ENCODE results near the gene PERP. TPM values are rescaled to one million over a fixed set of nuclear protein-coding genes. Genes with fewer than 3 reads are reported as not detected.

PERP gene
- polyA plus RNA-seq, 2 of the 4 experiments (the other 2 are of a cell fraction) = 48.3 to 67.2 TPM

DNA sequence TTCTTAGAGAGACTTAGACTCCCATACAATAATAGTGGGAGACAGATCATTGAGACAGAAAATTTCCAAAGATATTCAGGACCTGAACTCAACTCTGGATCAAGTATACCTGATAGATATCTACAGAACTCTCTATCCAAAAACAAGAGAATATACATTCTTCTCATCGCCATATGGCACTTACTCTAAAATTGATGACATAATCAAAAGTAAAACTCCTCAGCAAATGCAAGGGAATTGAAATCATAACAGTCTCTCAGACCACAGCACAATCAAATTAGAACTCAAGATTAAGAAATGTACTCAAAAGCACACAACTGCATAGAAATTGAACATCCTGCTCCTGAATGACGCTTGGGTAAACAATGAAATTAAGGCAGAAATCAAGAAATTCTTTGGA is 28.7 kb downstream of the PERP start:
- ChIA-PET POLR2A (no interaction called here), CTCF (no interaction called here)
- 75% methylated on average over 2 of the region's 2 CpGs for WGBS (ENCODE audit: missing lambda C conversion rate)
- TF ChIP-seq CEBPB (IDR thresholded peaks at IDR 0.05) (no peak), MAFK (IDR thresholded peaks at IDR 0.05; ENCODE audit: partially characterized antibody) (peak; percentile 51)
- FAIRE-seq = no peak
- Histone ChIP-seq H3K4me3 (no peak overlapping the region), H3K4me2 (no peak overlapping the region), H3K27ac (no peak overlapping the region), H3K9me3 (0 out of 3 replicates have a peak, but pooled peaks cover 5% of the 10 kb centered on the region), H3K4me1 (no peaks in the 10 kb centered on the region)
- DNase-seq (ENCODE audit: low read depth in 1 of 2, low spot score in 1 of 2) = no peak
- no peak for ATAC-seq

DNA sequence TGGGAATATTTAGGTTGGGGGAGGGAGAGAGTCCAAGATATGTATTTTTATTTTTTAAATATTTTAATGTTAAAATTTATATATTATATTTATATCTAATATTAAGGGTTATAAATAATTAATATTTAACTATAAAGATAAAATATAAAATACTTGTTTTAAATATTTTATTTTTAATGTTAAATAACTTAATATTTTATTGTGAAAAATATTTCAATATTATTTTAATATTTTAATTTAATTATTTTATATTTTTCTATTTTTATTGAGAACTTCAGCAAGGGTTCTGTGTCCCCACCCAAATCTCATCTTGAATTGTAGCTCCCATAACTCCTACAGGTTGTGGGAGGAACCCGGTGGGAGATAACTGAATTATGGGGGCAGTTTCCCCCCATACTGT is 34.0 kb downstream of the PERP start:
- 0 out of 3 replicates have a peak, but pooled peaks cover 2% of the 10 kb centered on the region for H3K9me3 ChIP-seq
- TF ChIP-seq HOXB5 (CRISPR knock-in tag; IDR thresholded peaks at IDR 0.05) = no peak
- TF ChIP-seq CEBPB (IDR thresholded peaks at IDR 0.05) = no peak
- no peak for FAIRE-seq
- no peaks in the 10 kb centered on the region for H3K4me1 ChIP-seq
- WGBS (ENCODE audit: missing lambda C conversion rate) = 25% methylated on average over 1 of the region's 1 CpG
- H3K4me2 ChIP-seq = no peak overlapping the region
- ATAC-seq = no peak
- DNase-seq (ENCODE audit: low read depth in 1 of 2, low spot score in 1 of 2) = no peak
- CTCF ChIA-PET = interaction anchor here (2.1 kb wide), 1 partner anchor 66 kb away, joined by 6 read pairs; no protein-coding TSS in a partner anchor
- no peak overlapping the region for H3K4me3 ChIP-seq
- POLR2A ChIA-PET = no interaction called here
- H3K27ac ChIP-seq = no peak overlapping the region

DNA sequence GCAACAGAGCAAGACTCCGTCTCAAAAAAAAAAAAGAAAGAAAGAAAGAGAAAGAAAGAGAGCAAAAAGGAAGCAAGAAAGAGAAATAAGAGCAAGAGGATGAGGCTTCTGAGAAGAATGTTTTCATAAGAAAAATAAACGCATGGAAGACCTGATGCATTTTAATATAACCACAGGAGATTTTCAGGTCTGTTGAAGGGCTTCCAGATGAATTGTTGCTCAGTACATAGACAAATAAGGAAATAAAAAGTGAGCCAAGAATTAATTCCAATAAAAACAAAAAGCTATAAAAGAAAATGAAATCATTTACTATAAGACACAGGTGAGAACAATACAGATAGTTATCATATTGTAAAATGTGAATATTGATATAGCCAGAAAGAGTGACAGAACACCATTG is 43.5 kb downstream of the PERP start:
- Histone ChIP-seq H3K4me2 (no peak overlapping the region), H3K9me3 (no peaks in the 10 kb centered on the region), H3K27ac (no peak overlapping the region), H3K4me3 (no peak overlapping the region), H3K4me1 (no peaks in the 10 kb centered on the region)
- CTCF ChIA-PET = interaction anchor here (0.6 to 1.4 kb wide), 3 partner anchors 10 to 254 kb away, joined by 3 to 4 read pairs (median 3); no protein-coding TSS in a partner anchor
- WGBS (ENCODE audit: missing lambda C conversion rate) = 76% methylated on average over 1 of the region's 2 CpGs
- POLR2A ChIA-PET = no interaction called here
- no peak for TF ChIP-seq KDM1A (IDR thresholded peaks at IDR 0.05; ENCODE audit: low read depth)
- TF ChIP-seq RCOR1 (IDR thresholded peaks at IDR 0.05; ENCODE audit: low read depth, low read length) = no peak
- TF ChIP-seq RARB (CRISPR knock-in tag; IDR thresholded peaks at IDR 0.05) = no peak
- no peak for DNase-seq (ENCODE audit: low read depth in 1 of 2, low spot score in 1 of 2)
- no peak for ATAC-seq
- FAIRE-seq = no peak

DNA sequence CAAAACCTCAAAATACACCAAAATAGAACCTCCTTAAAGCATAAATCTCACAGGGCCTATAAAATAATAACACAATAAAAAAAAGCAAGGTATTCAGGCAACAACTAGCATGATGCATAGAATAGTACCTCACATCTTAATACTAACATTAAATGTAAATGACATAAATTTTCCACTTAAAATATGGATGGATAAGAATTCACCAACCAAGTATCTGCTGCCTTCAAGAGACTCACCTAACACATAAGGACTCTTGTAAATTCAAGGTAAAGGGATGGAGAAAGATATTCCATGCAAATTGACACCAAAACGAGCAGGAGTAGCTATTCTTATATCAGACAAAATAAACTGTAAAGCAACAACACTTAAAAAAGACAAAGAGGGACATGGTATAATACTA is 52.2 kb downstream of the PERP start:
- no peak overlapping the region for H3K4me3 ChIP-seq
- 4% methylated on average over 1 of the region's 1 CpG for WGBS (ENCODE audit: missing lambda C conversion rate)
- ChIA-PET CTCF (no interaction called here), POLR2A (no interaction called here)
- H3K4me1 ChIP-seq = no peaks in the 10 kb centered on the region
- FAIRE-seq (no peak), DNase-seq (ENCODE audit: low read depth in 1 of 2, low spot score in 1 of 2) (no peak), ATAC-seq (no peak)
- H3K27ac ChIP-seq = no peak overlapping the region
- no peaks in the 10 kb centered on the region; the same call in 2 of the 3 replicates for H3K9me3 ChIP-seq
- no peak overlapping the region for H3K4me2 ChIP-seq
- TF ChIP-seq POLR2A (IDR thresholded peaks at IDR 0.05; ENCODE audit: low read length) (no peak), BHLHE40 (IDR thresholded peaks at IDR 0.05; ENCODE audit: low read depth, low read length) (no peak), TP53 (CRISPR knock-in tag; IDR thresholded peaks at IDR 0.05) (no peak), KDM5A (IDR thresholded peaks at IDR 0.05) (no peak), NR3C1 (IDR thresholded peaks at IDR 0.05) (no peak), PBX3 (IDR thresholded peaks at IDR 0.05) (no peak), EHF (CRISPR knock-in tag; IDR thresholded peaks at IDR 0.05) (no peak), JUN (IDR thresholded peaks at IDR 0.05) (no peak)
- TF ChIP-seq, protein P1, sequence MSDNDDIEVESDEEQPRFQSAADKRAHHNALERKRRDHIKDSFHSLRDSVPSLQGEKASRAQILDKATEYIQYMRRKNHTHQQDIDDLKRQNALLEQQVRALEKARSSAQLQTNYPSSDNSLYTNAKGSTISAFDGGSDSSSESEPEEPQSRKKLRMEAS (IDR thresholded peaks at IDR 0.05) = no peak

DNA sequence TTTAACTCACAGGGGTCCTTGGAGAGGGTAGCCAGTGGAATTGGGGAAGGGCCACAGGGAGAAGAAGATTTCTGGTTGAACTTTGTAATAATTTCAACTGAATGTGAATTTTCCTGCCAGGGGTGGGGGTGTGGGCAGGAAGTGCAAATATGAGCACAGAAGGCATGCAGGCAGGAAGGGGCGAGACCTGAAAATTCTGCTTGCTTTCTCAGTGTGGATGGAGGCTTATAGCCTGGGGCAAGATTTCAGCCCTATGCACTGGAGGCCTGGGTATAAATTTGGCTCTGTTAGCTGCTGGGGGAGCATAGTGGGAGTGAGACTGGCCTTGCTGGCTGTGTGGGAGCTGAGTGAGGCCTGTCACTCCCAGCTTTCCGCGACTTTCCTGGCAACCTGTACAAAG is 54.4 kb downstream of the PERP start:
- FAIRE-seq = no peak
- Histone ChIP-seq H3K4me2 (no peak overlapping the region), H3K9me3 (no peaks in the 10 kb centered on the region; the same call in 2 of the 3 replicates), H3K4me1 (no peaks in the 10 kb centered on the region), H3K4me3 (no peak overlapping the region), H3K27ac (no peak overlapping the region)
- no peak for DNase-seq (ENCODE audit: low read depth in 1 of 2, low spot score in 1 of 2)
- ATAC-seq = no peak
- TF ChIP-seq HOXB13 (CRISPR knock-in tag; IDR thresholded peaks at IDR 0.05; ENCODE audit: low read depth) = no peak
- no peak for TF ChIP-seq SREBF2 (IDR thresholded peaks at IDR 0.05)
- TF ChIP-seq JUNB (IDR thresholded peaks at IDR 0.05) = no peak
- ChIA-PET POLR2A (no interaction called here), CTCF (no interaction called here)
- 98% methylated on average over 3 of the region's 3 CpGs for WGBS (ENCODE audit: missing lambda C conversion rate)

Data from A549 (cell line).